Measurements from ENCODE around the gene ACP7.

The ACP7 gene

GRCh38 chr19:39083983-39084731 is at the start of gene ACP7:
ACP7 (plus strand) TSS chr19:39084368; CDS start chr19:39085270, 902 bp downstream.
- DNase-seq (ENCODE audit: low spot score) = no peak
- TF ChIP-seq CTCF (IDR thresholded peaks at IDR 0.05; ENCODE audit: extremely low read depth, missing control alignments) = no peak

- no peak for DNase-seq (ENCODE audit: low spot score)
- no peak for TF ChIP-seq CTCF (IDR thresholded peaks at IDR 0.05; ENCODE audit: extremely low read depth, missing control alignments)
Measured at GRCh38 chr19:39036581-39036980, 47.6 kb upstream of the ACP7 start.

- DNase-seq (ENCODE audit: low spot score) = no peak
- no peak for TF ChIP-seq CTCF (IDR thresholded peaks at IDR 0.05; ENCODE audit: extremely low read depth, missing control alignments)
Measured at GRCh38 chr19:39037194-39037593, 47.0 kb upstream of the ACP7 start.

GRCh38 chr19:39038098-39038497 is 46.1 kb upstream of the ACP7 start:
- TF ChIP-seq CTCF (IDR thresholded peaks at IDR 0.05; ENCODE audit: extremely low read depth, missing control alignments) = no peak
- DNase-seq (ENCODE audit: low spot score) = peak; percentile 52

- no peak for TF ChIP-seq CTCF (IDR thresholded peaks at IDR 0.05; ENCODE audit: extremely low read depth, missing control alignments)
- DNase-seq (ENCODE audit: low spot score) = no peak
Measured at GRCh38 chr19:39045506-39045905, 38.7 kb upstream of the ACP7 start.

GRCh38 chr19:39046037-39046821 is 37.9 kb upstream of the ACP7 start:
- DNase-seq (ENCODE audit: low spot score) = no peak
- TF ChIP-seq CTCF (IDR thresholded peaks at IDR 0.05; ENCODE audit: extremely low read depth, missing control alignments) = no peak

GRCh38 chr19:39047073-39047472 is 37.1 kb upstream of the ACP7 start:
- no peak for DNase-seq (ENCODE audit: low spot score)
- no peak for TF ChIP-seq CTCF (IDR thresholded peaks at IDR 0.05; ENCODE audit: extremely low read depth, missing control alignments)

Data from GM20000 (cell line).